ENCODE measurements around the gene KRTAP17-1.

DNA sequence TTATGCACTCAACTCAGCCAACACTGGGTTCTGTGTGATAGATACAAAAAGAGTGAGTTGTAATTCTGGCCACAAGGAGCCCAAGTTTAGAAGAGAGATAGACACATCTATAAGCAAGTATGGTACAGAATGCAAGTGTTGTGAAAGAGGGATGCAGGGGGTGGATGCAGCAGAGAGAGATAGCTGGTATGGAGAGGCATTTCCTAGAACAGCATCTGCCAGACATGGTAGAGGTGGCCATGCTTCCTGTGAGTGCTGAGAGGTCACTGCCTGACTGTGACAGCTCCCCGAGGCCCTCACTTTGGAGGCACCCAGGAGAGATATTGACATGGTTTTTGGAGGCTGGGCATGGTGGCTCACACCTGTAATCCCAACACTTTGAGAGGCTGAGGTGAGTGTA, 4.4 kb downstream of the KRTAP17-1 start:
- TF ChIP-seq, protein P1, sequence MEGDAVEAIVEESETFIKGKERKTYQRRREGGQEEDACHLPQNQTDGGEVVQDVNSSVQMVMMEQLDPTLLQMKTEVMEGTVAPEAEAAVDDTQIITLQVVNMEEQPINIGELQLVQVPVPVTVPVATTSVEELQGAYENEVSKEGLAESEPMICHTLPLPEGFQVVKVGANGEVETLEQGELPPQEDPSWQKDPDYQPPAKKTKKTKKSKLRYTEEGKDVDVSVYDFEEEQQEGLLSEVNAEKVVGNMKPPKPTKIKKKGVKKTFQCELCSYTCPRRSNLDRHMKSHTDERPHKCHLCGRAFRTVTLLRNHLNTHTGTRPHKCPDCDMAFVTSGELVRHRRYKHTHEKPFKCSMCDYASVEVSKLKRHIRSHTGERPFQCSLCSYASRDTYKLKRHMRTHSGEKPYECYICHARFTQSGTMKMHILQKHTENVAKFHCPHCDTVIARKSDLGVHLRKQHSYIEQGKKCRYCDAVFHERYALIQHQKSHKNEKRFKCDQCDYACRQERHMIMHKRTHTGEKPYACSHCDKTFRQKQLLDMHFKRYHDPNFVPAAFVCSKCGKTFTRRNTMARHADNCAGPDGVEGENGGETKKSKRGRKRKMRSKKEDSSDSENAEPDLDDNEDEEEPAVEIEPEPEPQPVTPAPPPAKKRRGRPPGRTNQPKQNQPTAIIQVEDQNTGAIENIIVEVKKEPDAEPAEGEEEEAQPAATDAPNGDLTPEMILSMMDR (IDR thresholded peaks at IDR 0.05): no peak
- TF ChIP-seq POLR2A (IDR thresholded peaks at IDR 0.05) (no peak), EP300 (IDR thresholded peaks at IDR 0.05) (no peak)

Measured in tibial nerve (tissue), 4 donors.